ENCODE data around the gene IFI44L. TPM values are rescaled to one million over a fixed set of nuclear protein-coding genes. Genes with fewer than 3 reads are reported as not detected.

IFI44L gene
- total RNA-seq, result 5.9 and 17.7 TPM in 2 replicates

DNA sequence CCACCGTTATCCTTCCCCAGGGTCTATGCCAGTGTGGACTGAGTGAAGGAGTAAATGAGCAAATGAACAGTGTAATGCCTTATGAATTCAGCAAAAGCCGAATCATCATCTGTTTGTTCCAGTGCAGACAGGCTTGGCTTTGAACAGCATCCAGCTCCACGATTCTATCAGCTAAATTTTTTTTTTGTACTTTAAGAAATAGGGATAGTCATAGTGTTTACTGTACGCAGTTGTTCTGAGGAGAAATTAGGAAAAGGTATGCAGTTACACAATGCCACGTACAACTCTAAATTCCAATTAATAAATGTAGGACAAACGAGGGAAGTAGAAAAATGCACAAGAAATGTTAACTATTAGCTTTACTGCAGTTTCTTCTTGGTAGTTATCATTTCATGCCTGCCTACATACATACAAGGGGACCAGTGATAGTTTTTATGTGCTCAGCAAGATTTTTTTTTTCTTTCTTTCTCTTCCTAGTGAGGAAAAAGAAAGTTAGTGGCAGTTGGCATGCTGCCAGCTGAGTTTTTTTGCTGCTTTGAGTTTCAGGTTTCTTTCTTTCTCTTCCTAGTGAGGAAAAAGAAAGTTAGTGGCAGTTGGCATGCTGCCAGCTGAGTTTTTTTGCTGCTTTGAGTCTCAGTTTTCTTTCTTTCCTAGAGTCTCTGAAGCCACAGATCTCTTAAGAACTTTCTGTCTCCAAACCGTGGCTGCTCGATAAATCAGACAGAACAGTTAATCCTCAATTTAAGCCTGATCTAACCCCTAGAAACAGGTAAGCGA is at the start of gene IFI44L:
IFI44L (plus strand) TSS at position 646 of the 777 bp plus-strand sequence. CDS start 7,468 bp downstream, outside the sequence.

DNA sequence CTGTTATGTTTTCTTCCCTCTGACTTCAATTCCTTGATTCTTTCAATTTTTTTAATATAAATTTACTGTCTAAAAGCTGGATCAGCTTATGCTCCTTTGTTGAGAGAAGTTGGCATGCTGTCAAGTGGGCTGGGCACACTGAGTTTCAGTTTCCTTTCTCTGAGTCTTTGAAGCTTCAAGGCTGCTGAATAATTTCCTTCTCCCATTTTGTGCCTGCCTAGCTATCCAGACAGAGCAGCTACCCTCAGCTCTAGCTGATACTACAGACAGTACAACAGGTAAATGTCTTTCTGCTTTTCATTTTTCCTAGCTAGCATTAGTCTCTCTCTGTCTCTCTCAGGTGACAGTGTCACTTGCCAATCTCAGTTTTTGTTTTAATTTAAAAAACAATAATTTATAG is 29.4 kb downstream of the IFI44L start, which contains the start of gene IFI44:
IFI44 (plus strand) TSS at position 204 of the 400 bp plus-strand sequence. CDS start 365 bp downstream, outside the sequence.

Other genes starting within 250 kb of the IFI44L start
- gene PTGFR, start 129.5 kb upstream of the IFI44L start, total RNA-seq, result 15.5 and 23.6 TPM in 2 replicates
- gene IFI44, start 29.4 kb downstream of the IFI44L start, total RNA-seq, result 18.4 and 28.0 TPM in 2 replicates